B cell (primary cell): Measurements from ENCODE around the gene LATS1.

Source experiments
- CTCF ChIP-seq: fragments of 200-600 bp; IDR thresholded peaks from one replicate; pipeline ENCODE4 v1.8.0; 2022; ENCODE audit warnings: antibody characterized with exemption, mild to moderate bottlenecking
- EZH2 ChIP-seq: IDR thresholded peaks from 2 replicates; pipeline ENCODE4 v1.6.1; 2012; ENCODE audit warnings: borderline replicate concordance, low read depth, mild to moderate bottlenecking, moderate library complexity, low read length; ENCODE audit not compliant: insufficient read depth, poor library complexity, severe bottlenecking

- TF ChIP-seq EZH2 = no peak
- no peak for TF ChIP-seq CTCF
Observed at GRCh38 chr6:149723262-149723661, 5.4 kb upstream of the LATS1 start.
